H9 (cell line): ENCODE measurements around the gene MUC4. TPM values are rescaled to one million over a fixed set of nuclear protein-coding genes. Genes with fewer than 3 reads are reported as not detected.

ENCODE experiments used
- DNase-seq: peaks from one replicate; pipeline ENCODE4 v3.0.0-alpha.2; 2017
- H2AFZ ChIP-seq: one replicate; pipeline ENCODE4 v1.6.1; 2013; ENCODE audit warnings: mild to moderate bottlenecking, low read length, control low read depth, moderate library complexity
- H2AK5ac ChIP-seq: 2 replicates; pipeline ENCODE4 v1.6.1; 2013; ENCODE audit warnings: low read length, control low read depth, mixed read lengths; ENCODE audit not compliant: insufficient read length
- H2BK120ac ChIP-seq: one replicate; pipeline ENCODE4 v1.6.1; 2013; ENCODE audit warnings: low read depth, mild to moderate bottlenecking, low read length, control low read depth, inconsistent platforms; ENCODE audit not compliant: poor library complexity, severe bottlenecking
- H2BK12ac ChIP-seq: 2 replicates; pipeline ENCODE4 v1.6.1; 2013; ENCODE audit warnings: low read length, control low read depth, mixed read lengths, low read depth; ENCODE audit not compliant: insufficient read length
- H2BK15ac ChIP-seq: 2 replicates; pipeline ENCODE4 v1.6.1; 2013; ENCODE audit warnings: low read depth, low read length, control low read depth
- H2BK20ac ChIP-seq: one replicate; pipeline ENCODE4 v1.6.1; 2013; ENCODE audit warnings: low read depth, mild to moderate bottlenecking, low read length, control low read depth, inconsistent platforms; ENCODE audit not compliant: poor library complexity, severe bottlenecking
- H2BK5ac ChIP-seq: 2 replicates; pipeline ENCODE4 v1.6.1; 2013; ENCODE audit warnings: low read length, control low read depth, mixed read lengths; ENCODE audit not compliant: insufficient read length
- H3K14ac ChIP-seq: 2 replicates; pipeline ENCODE4 v1.6.1; 2013; ENCODE audit warnings: low read length, control low read depth; ENCODE audit not compliant: insufficient read depth
- H3K18ac ChIP-seq: 2 replicates; pipeline ENCODE4 v1.6.1; 2013; ENCODE audit warnings: low read depth, mild to moderate bottlenecking, mixed read lengths, low read length, control low read depth; ENCODE audit not compliant: insufficient read length
- H3K23ac ChIP-seq: 2 replicates; pipeline ENCODE4 v1.6.1; 2013; ENCODE audit warnings: low read length, control low read depth, mixed read lengths, low read depth; ENCODE audit not compliant: insufficient read length
- H3K23me2 ChIP-seq: 2 replicates; pipeline ENCODE4 v1.6.1; 2013; ENCODE audit warnings: low read depth, mild to moderate bottlenecking, mixed read lengths, low read length, control low read depth; ENCODE audit not compliant: insufficient read length, poor library complexity, severe bottlenecking
- H3K27ac ChIP-seq: 2 replicates; pipeline ENCODE4 v1.5.1; 2013; ENCODE audit warnings: low read length, control low read depth, mixed read lengths, low read depth; ENCODE audit not compliant: insufficient read length
- H3K27me3 ChIP-seq: 2 replicates; pipeline ENCODE4 v1.6.1; 2013; ENCODE audit warnings: low read length, control low read depth, inconsistent platforms; ENCODE audit not compliant: insufficient read depth
- H3K4ac ChIP-seq: 2 replicates; pipeline ENCODE4 v1.6.1; 2013; ENCODE audit warnings: low read depth, mild to moderate bottlenecking, control low read depth, inconsistent platforms, low read length, moderate library complexity
- H3K4me1 ChIP-seq: 2 replicates; pipeline ENCODE4 v1.6.1; 2013; ENCODE audit warnings: low read length, control low read depth, inconsistent platforms; ENCODE audit not compliant: insufficient read depth
- H3K4me2 ChIP-seq: 2 replicates; pipeline ENCODE4 v1.6.1; 2013; ENCODE audit warnings: low read length, control low read depth, mixed read lengths; ENCODE audit not compliant: insufficient read length, insufficient read depth
- H3K56ac ChIP-seq: 2 replicates; pipeline ENCODE4 v1.6.1; 2013; ENCODE audit warnings: low read depth, mild to moderate bottlenecking, mixed read lengths, low read length, control low read depth; ENCODE audit not compliant: insufficient read length
- H3K79me1 ChIP-seq: 2 replicates; pipeline ENCODE4 v1.6.1; 2013; ENCODE audit warnings: low read depth, mild to moderate bottlenecking, moderate library complexity, low read length, control low read depth, inconsistent platforms; ENCODE audit not compliant: insufficient read depth, poor library complexity, severe bottlenecking
- H3K79me2 ChIP-seq: 2 replicates; pipeline ENCODE4 v1.6.1; 2013; ENCODE audit warnings: low read length, control low read depth, inconsistent platforms; ENCODE audit not compliant: insufficient read depth
- H3K9ac ChIP-seq: 2 replicates; pipeline ENCODE4 v1.6.1; 2013; ENCODE audit warnings: low read length, control low read depth, mixed read lengths; ENCODE audit not compliant: insufficient read length; ENCODE audit errors: extremely low read depth
- H3K9me3 ChIP-seq: one replicate; pipeline ENCODE4 v1.6.1; 2013; ENCODE audit warnings: low read depth, low read length, inconsistent platforms; ENCODE audit not compliant: control insufficient read depth
- H3T11ph ChIP-seq: one replicate; pipeline ENCODE4 v1.6.1; 2013; ENCODE audit warnings: mild to moderate bottlenecking, low read length, control low read depth, inconsistent platforms
- H4K20me1 ChIP-seq: one replicate; pipeline ENCODE4 v1.6.1; 2013; ENCODE audit not compliant: control insufficient read depth, insufficient read length, insufficient read depth
- H4K5ac ChIP-seq: 2 replicates; pipeline ENCODE4 v1.6.1; 2013; ENCODE audit warnings: low read depth, mild to moderate bottlenecking, mixed read lengths, low read length, control low read depth; ENCODE audit not compliant: insufficient read length
- H4K8ac ChIP-seq: replicated peaks from 2 replicates; pipeline ENCODE4 v1.6.1; 2013; ENCODE audit warnings: low read length, control low read depth, mixed read lengths, low read depth; ENCODE audit not compliant: insufficient read length
- H4K91ac ChIP-seq: 2 replicates; pipeline ENCODE4 v1.6.1; 2013; ENCODE audit warnings: low read depth, mild to moderate bottlenecking, moderate library complexity, mixed read lengths, low read length, control low read depth; ENCODE audit not compliant: insufficient read length
- H3K27ac Mint-ChIP-seq, 3 experiments: 2 replicates in 2 of 3; 3 replicates in 1 of 3; pipeline ENCODE4 v1.8.0; 2020 to 2021; ENCODE audit warnings: mixed read lengths in 3 of 3, mild to moderate bottlenecking in 1 of 3, moderate library complexity in 1 of 3
- H3K27me3 Mint-ChIP-seq: 2 replicates; pipeline ENCODE4 v1.8.0; 2021; ENCODE audit warnings: low read depth, mild to moderate bottlenecking, moderate library complexity, mixed read lengths
- H3K36me3 Mint-ChIP-seq, 3 experiments: 2 replicates in 2 of 3; 3 replicates in 1 of 3; pipeline ENCODE4 v1.8.0; 2020 to 2021; ENCODE audit warnings: low read depth in 3 of 3, mixed read lengths in 3 of 3; ENCODE audit not compliant: insufficient read depth in 1 of 3
- H3K4me1 Mint-ChIP-seq, 2 experiments: 2 replicates each; pipeline ENCODE4 v1.8.0; 2020; ENCODE audit warnings: mixed read lengths in 2 of 2
- H3K4me3 Mint-ChIP-seq, 2 experiments: 2 replicates in 1 of 2; 3 replicates in 1 of 2; pipeline ENCODE4 v1.8.0; 2020 to 2021; ENCODE audit warnings: mild to moderate bottlenecking in 2 of 2, mixed read lengths in 2 of 2, moderate library complexity in 1 of 2
- H3K9me3 Mint-ChIP-seq, 2 experiments: 2 replicates in 1 of 2; 3 replicates in 1 of 2; pipeline ENCODE4 v1.8.0; 2020; ENCODE audit warnings: mild to moderate bottlenecking in 2 of 2, mixed read lengths in 2 of 2, moderate library complexity in 1 of 2
- WGBS: extraction: QIAGEN DNeasy Blood & Tissue Kit; methylation state at CpG from one replicate; pipeline ENCODE4 v1.1.7; 2013; ENCODE audit warnings: missing lambda C conversion rate, low lambda C conversion rate, mixed read lengths; ENCODE audit not compliant: insufficient read length; ENCODE audit errors: extremely low coverage; 5-methylcytosine and 5-hydroxymethylcytosine counted together
- total RNA-seq: library from RNA; stranded (reverse); gene quantifications from 2 replicates; pipeline ENCODE4 v1.2.1, GENCODE V29; 2021
- TF ChIP-seq, protein P1 (sequence below): fragments of 200-600 bp; sonication (generic); conservative IDR thresholded peaks from 3 replicates; pipeline ENCODE4 v1.8.0; 2021; ENCODE audit warnings: antibody characterized with exemption, mild to moderate bottlenecking

MUC4 gene
- total RNA-seq, 1 experiment from 2014 or later, result 1.2 TPM

DNA sequence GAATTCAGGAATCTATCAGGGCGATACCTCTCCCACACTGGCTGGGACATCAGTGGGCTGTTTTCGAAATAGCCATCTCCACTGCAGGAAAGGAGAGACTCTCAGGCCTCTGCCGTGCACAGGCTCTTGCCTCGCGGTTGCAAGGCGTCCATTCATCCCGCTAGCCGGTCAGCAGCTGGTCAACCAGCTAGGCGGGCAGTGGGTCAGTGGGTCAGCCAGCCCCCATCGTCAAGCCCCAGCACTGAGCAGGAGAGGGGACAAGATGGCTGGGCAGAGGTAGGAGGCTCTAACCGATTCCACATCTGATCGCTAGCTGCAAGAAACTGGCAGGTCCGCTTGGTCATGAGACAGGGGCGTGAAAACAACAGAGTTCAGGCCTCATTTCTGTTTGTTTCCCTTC lies 45.1 kb downstream of the MUC4 start:
- Histone ChIP-seq H2BK5ac (no peak overlapping the region), H3K23me2 (peaks cover 2% of the 10 kb centered on the region), H4K5ac (no peak overlapping the region), H3K56ac (no peak overlapping the region), H3K9ac (no peak overlapping the region), H3K4me2 (no peak overlapping the region), H2BK12ac (no peak overlapping the region), H3K79me2 (no peaks in the 10 kb centered on the region), H2AFZ (no peak overlapping the region), H3K23ac (no peak overlapping the region), H3K4me1 (no peaks in the 10 kb centered on the region), H3K18ac (no peak overlapping the region), H3K4ac (no peak overlapping the region), H3K27ac (no peak overlapping the region), H4K8ac (no peak overlapping the region), H2BK15ac (no peak overlapping the region), H3K9me3 (no peaks in the 10 kb centered on the region), H2AK5ac (no peak overlapping the region), H3K27me3 (no peaks in the 10 kb centered on the region), H4K91ac (no peak overlapping the region), H3K14ac (no peak overlapping the region), H2BK120ac (no peak overlapping the region), H2BK20ac (no peak overlapping the region), H4K20me1 (no peaks in the 10 kb centered on the region), H3T11ph (no peak overlapping the region), H3K79me1 (no peaks in the 10 kb centered on the region)
- no peak for DNase-seq
- Mint-ChIP-seq H3K4me3 (no peak overlapping the region), H3K36me3 (peaks cover 0 to 9% (median 2%) of the 10 kb centered on the region in 3 experiments; a peak in 1 of 7 replicates), H3K9me3 (peaks cover 5 to 8% of the 10 kb centered on the region in 2 experiments; a peak in 4 of 5 replicates), H3K27ac (no peak overlapping the region; a peak in 1 of 7 replicates), H3K27me3 (peaks cover 4% of the 10 kb centered on the region), H3K4me1 (peaks cover 0 to 2% of the 10 kb centered on the region in 2 experiments; a peak in 2 of 4 replicates)
- WGBS, result no CpG with 5 or more reads among the region's 14 CpGs
- TF ChIP-seq, protein P1, sequence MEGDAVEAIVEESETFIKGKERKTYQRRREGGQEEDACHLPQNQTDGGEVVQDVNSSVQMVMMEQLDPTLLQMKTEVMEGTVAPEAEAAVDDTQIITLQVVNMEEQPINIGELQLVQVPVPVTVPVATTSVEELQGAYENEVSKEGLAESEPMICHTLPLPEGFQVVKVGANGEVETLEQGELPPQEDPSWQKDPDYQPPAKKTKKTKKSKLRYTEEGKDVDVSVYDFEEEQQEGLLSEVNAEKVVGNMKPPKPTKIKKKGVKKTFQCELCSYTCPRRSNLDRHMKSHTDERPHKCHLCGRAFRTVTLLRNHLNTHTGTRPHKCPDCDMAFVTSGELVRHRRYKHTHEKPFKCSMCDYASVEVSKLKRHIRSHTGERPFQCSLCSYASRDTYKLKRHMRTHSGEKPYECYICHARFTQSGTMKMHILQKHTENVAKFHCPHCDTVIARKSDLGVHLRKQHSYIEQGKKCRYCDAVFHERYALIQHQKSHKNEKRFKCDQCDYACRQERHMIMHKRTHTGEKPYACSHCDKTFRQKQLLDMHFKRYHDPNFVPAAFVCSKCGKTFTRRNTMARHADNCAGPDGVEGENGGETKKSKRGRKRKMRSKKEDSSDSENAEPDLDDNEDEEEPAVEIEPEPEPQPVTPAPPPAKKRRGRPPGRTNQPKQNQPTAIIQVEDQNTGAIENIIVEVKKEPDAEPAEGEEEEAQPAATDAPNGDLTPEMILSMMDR, result no peak
